Endodermal cell (in vitro differentiated cells): ENCODE results near the gene BHLHE23. TPM values are rescaled to one million over a fixed set of nuclear protein-coding genes. Genes with fewer than 3 reads are reported as not detected.
A peak's percentile ranks its signal among the peaks of the same experiment; 100 is the strongest.
"Not testable (repeated sequence)": the region's sequence is repeated elsewhere in the genome, so short reads cannot be mapped to it uniquely, and the experiment has no call there.

Experiments used
- DNase-seq: peaks from one replicate; pipeline ENCODE4 v3.0.0-alpha.2; 2017
- H3K27ac ChIP-seq: 2 replicates; pipeline ENCODE4 v1.5.1; 2013; ENCODE audit warnings: mild to moderate bottlenecking, low read depth, low read length, moderate library complexity
- H3K27me3 ChIP-seq: 2 replicates; pipeline ENCODE4 v1.6.1; 2013; ENCODE audit warnings: mild to moderate bottlenecking, low read length, moderate library complexity; ENCODE audit not compliant: insufficient read depth, control insufficient read depth, poor library complexity, severe bottlenecking
- H3K36me3 ChIP-seq: 2 replicates; pipeline ENCODE4 v1.7.0; 2013; ENCODE audit warnings: mild to moderate bottlenecking, low read length, moderate library complexity; ENCODE audit not compliant: control insufficient read depth, insufficient read depth
- H3K4me1 ChIP-seq: one replicate; pipeline ENCODE4 v1.7.0; 2013; ENCODE audit warnings: low read length; ENCODE audit not compliant: control insufficient read depth, insufficient read depth
- H3K4me3 ChIP-seq: 2 replicates; pipeline ENCODE4 v1.5.1; 2013; ENCODE audit warnings: mild to moderate bottlenecking, low read length, moderate library complexity
- H3K9ac ChIP-seq: 2 replicates; pipeline ENCODE4 v1.6.1; 2013; ENCODE audit warnings: mild to moderate bottlenecking, low read length, moderate library complexity; ENCODE audit not compliant: poor library complexity, severe bottlenecking; ENCODE audit errors: extremely low read depth
- H3K9me3 ChIP-seq: 2 replicates; pipeline ENCODE4 v1.6.1; 2013; ENCODE audit warnings: mild to moderate bottlenecking, low read length, moderate library complexity; ENCODE audit not compliant: control insufficient read depth
- H3K27ac Mint-ChIP-seq: 2 replicates; pipeline ENCODE4 v1.8.0; 2020; ENCODE audit warnings: mixed read lengths
- H3K27me3 Mint-ChIP-seq: 2 replicates; pipeline ENCODE4 v1.8.0; 2021; ENCODE audit warnings: mild to moderate bottlenecking, mixed read lengths; ENCODE audit not compliant: insufficient read depth
- H3K36me3 Mint-ChIP-seq: 2 replicates; pipeline ENCODE4 v1.8.0; 2020; ENCODE audit warnings: low read depth, mixed read lengths
- H3K4me1 Mint-ChIP-seq: 2 replicates; pipeline ENCODE4 v1.8.0; 2020; ENCODE audit warnings: mixed read lengths
- H3K4me3 Mint-ChIP-seq: 2 replicates; pipeline ENCODE4 v1.8.0; 2020; ENCODE audit warnings: mild to moderate bottlenecking, moderate library complexity, mixed read lengths
- H3K9me3 Mint-ChIP-seq: 2 replicates; pipeline ENCODE4 v1.8.0; 2020; ENCODE audit warnings: mild to moderate bottlenecking, mixed read lengths
- whole genome bisulfite sequencing, 2 experiments: methylation state at CpG; one replicate each; pipeline versions ENCODE4 v1.1.5 to v1.1.7; 2013; ENCODE audit warnings: missing lambda C conversion rate in 2 of 2, mixed read lengths in 1 of 2; ENCODE audit not compliant: insufficient coverage in 1 of 2, insufficient read length in 1 of 2; 5-methylcytosine and 5-hydroxymethylcytosine counted together
- total RNA-seq, 2 donors: library from RNA; stranded (reverse); fragmentation: NEBNext Ultra II Directional in 1 of 2; extraction: Animal tissue kit (Norgen Biotek cat#: 25700) in 1 of 2; gene quantifications; 2 replicates in 1 of 2; 3 replicates in 1 of 2; pipeline ENCODE4 v1.2.1, GENCODE V29; 2021
- TF ChIP-seq, protein P1 (sequence below): fragments of 200-600 bp; sonication (generic); conservative IDR thresholded peaks from 2 replicates; pipeline ENCODE4 v1.5.0; 2021; ENCODE audit warnings: antibody characterized with exemption, mild to moderate bottlenecking

The BHLHE23 gene
- total RNA-seq, 2 donors from 2014 or later: not detected

DNA sequence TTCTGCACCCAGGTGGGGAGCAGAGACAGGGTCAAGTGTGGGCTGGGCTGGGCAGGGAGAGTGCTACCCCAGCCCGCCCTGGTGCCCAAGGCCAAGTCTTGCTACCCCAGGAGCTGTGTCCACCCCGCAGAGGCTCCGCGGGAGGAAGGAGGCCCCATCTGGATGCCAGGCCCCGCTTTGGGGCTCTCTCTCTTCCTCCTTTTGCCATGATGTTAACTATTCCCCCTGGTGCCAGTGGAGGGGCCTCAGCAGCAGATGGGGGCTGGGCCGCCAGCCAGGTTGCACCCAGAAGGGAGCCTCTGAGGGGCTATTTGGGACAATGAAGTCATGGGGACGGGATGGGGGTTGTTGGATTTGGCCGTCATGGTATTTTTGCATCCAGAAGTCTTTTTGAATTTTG, 45.0 kb downstream of the BHLHE23 start:
- Histone ChIP-seq H3K4me3 (no peak overlapping the region), H3K9me3 (no peaks in the 10 kb centered on the region), H3K4me1 (no peaks in the 10 kb centered on the region), H3K27ac (no peak overlapping the region), H3K36me3 (no peaks in the 10 kb centered on the region), H3K27me3 (no peaks in the 10 kb centered on the region), H3K9ac (no peak overlapping the region)
- TF ChIP-seq, protein P1, sequence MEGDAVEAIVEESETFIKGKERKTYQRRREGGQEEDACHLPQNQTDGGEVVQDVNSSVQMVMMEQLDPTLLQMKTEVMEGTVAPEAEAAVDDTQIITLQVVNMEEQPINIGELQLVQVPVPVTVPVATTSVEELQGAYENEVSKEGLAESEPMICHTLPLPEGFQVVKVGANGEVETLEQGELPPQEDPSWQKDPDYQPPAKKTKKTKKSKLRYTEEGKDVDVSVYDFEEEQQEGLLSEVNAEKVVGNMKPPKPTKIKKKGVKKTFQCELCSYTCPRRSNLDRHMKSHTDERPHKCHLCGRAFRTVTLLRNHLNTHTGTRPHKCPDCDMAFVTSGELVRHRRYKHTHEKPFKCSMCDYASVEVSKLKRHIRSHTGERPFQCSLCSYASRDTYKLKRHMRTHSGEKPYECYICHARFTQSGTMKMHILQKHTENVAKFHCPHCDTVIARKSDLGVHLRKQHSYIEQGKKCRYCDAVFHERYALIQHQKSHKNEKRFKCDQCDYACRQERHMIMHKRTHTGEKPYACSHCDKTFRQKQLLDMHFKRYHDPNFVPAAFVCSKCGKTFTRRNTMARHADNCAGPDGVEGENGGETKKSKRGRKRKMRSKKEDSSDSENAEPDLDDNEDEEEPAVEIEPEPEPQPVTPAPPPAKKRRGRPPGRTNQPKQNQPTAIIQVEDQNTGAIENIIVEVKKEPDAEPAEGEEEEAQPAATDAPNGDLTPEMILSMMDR: no peak
- Mint-ChIP-seq H3K36me3 (no peaks in the 10 kb centered on the region), H3K4me3 (no peak overlapping the region), H3K9me3 (no peaks in the 10 kb centered on the region), H3K27ac (no peak overlapping the region), H3K4me1 (no peaks in the 10 kb centered on the region), H3K27me3 (no peaks in the 10 kb centered on the region)
- WGBS, 2 experiments: 91 to 93% methylated on average over 8 of the region's 8 CpGs
- no peak for DNase-seq

- Histone ChIP-seq H3K4me1 (no peaks in the 10 kb centered on the region), H3K9me3 (no peaks in the 10 kb centered on the region), H3K9ac (no peak overlapping the region), H3K27me3 (no peaks in the 10 kb centered on the region), H3K4me3 (no peak overlapping the region), H3K27ac (no peak overlapping the region), H3K36me3 (no peaks in the 10 kb centered on the region)
- Mint-ChIP-seq H3K27ac (no peak overlapping the region), H3K4me3 (no peak overlapping the region), H3K4me1 (peaks cover 2% of the 10 kb centered on the region), H3K36me3 (no peaks in the 10 kb centered on the region), H3K9me3 (no peaks in the 10 kb centered on the region), H3K27me3 (no peaks in the 10 kb centered on the region)
- TF ChIP-seq, protein P1: no peak
- WGBS, 2 experiments: 87% methylated on average over 9 to 19 of the region's 19 CpGs
- DNase-seq: peak; percentile 86
These were observed 45.4 kb downstream of the BHLHE23 start for GRCh38 chr20:62961310-62961783.

GRCh38 chr20:62960446-62961309, 46.1 kb downstream of the BHLHE23 start:
- not testable (repeated sequence) for H3K9me3 ChIP-seq, H3K4me1 ChIP-seq, H3K27me3 Mint-ChIP-seq, H3K4me3 Mint-ChIP-seq, H3K27ac ChIP-seq, H3K4me1 Mint-ChIP-seq, H3K9ac ChIP-seq, H3K9me3 Mint-ChIP-seq, H3K36me3 Mint-ChIP-seq, H3K4me3 ChIP-seq, H3K27me3 ChIP-seq, H3K36me3 ChIP-seq, H3K27ac Mint-ChIP-seq
- DNase-seq: peak; percentile 79
- 94 to 98% methylated on average over 11 to 22 of the region's 31 CpGs for WGBS, 2 experiments
